Cerebellar nuclear complex (tissue), 1 donor: ENCODE data around the gene NPEPL1.
A peak's percentile ranks its signal among the peaks of the same experiment; 100 is the strongest.
"Not testable (repeated sequence)": the region's sequence is repeated elsewhere in the genome, so short reads cannot be mapped to it uniquely, and the experiment has no call there.

Experiments
- DNase-seq, 2 experiments: peaks; one replicate each; lab custom pipeline; 2025; lab: John Stamatoyannopoulos, UW

The NPEPL1 gene

GRCh38 chr20:58743929-58744534, 51.4 kb downstream of the NPEPL1 start:
- DNase-seq = no peak

- no peak for DNase-seq
Observed at GRCh38 chr20:58744836-58745235, 52.2 kb downstream of the NPEPL1 start.

- no peak for DNase-seq
Observed at GRCh38 chr20:58745391-58745790, 52.8 kb downstream of the NPEPL1 start.

- DNase-seq = peak in 1 of 2 experiments; percentile 12
Observed at GRCh38 chr20:58746620-58747019, 54.0 kb downstream of the NPEPL1 start.

- DNase-seq = no peak
Observed at GRCh38 chr20:58747211-58747610, 54.6 kb downstream of the NPEPL1 start.

GRCh38 chr20:58748618-58749017, 56.0 kb downstream of the NPEPL1 start:
- DNase-seq = no peak

GRCh38 chr20:58749098-58749769, 56.6 kb downstream of the NPEPL1 start:
- no peak for DNase-seq

GRCh38 chr20:58749979-58750378, 57.4 kb downstream of the NPEPL1 start:
- no peak for DNase-seq

- not testable (repeated sequence) for DNase-seq
Observed at GRCh38 chr20:58750706-58751105, 58.1 kb downstream of the NPEPL1 start.

GRCh38 chr20:58751979-58752378, 59.4 kb downstream of the NPEPL1 start:
- DNase-seq = no peak

GRCh38 chr20:58752565-58752964, 60.0 kb downstream of the NPEPL1 start:
- no peak for DNase-seq

GRCh38 chr20:58753267-58753921, 60.8 kb downstream of the NPEPL1 start:
- no peak for DNase-seq

- DNase-seq = no peak
Observed at GRCh38 chr20:58753922-58754551, 61.4 kb downstream of the NPEPL1 start.

- DNase-seq = no peak
Observed at GRCh38 chr20:58754584-58754983, 62.0 kb downstream of the NPEPL1 start.

GRCh38 chr20:58755062-58755697, 62.6 kb downstream of the NPEPL1 start:
- DNase-seq = no peak

- no peak for DNase-seq
Observed at GRCh38 chr20:58755766-58756449, 63.3 kb downstream of the NPEPL1 start.

GRCh38 chr20:58756450-58756775, 63.8 kb downstream of the NPEPL1 start:
- no peak for DNase-seq

GRCh38 chr20:58757647-58758046, 65.0 kb downstream of the NPEPL1 start:
- not testable (repeated sequence) for DNase-seq

- no peak for DNase-seq
Observed at GRCh38 chr20:58759947-58760346, 67.3 kb downstream of the NPEPL1 start.

- no peak for DNase-seq
Observed at GRCh38 chr20:58760856-58761255, 68.3 kb downstream of the NPEPL1 start.

GRCh38 chr20:58762120-58762519, 69.5 kb downstream of the NPEPL1 start:
- DNase-seq = no peak

GRCh38 chr20:58763076-58763475, 70.5 kb downstream of the NPEPL1 start:
- no peak for DNase-seq
